ENCODE results near the gene BRD3.

GRCh38 chr9:134100040-134100439 lies 32.2 kb upstream of the BRD3 start:
- no peak for TF ChIP-seq CTCF (conservative IDR thresholded peaks at IDR 0.05; ENCODE audit: low read length)
- TF ChIP-seq EZH2phosphoT487 (IDR thresholded peaks at IDR 0.05; ENCODE audit: borderline replicate concordance): no peak
